ENCODE measurements around the gene MBD2. TPM values are rescaled to one million over a fixed set of nuclear protein-coding genes. Genes with fewer than 3 reads are reported as not detected.
"Not testable (repeated sequence)": the region's sequence is repeated elsewhere in the genome, so short reads cannot be mapped to it uniquely, and the experiment has no call there.

Gene MBD2
- total RNA-seq, 1 experiment from 2014 or later = 21.9 TPM

DNA sequence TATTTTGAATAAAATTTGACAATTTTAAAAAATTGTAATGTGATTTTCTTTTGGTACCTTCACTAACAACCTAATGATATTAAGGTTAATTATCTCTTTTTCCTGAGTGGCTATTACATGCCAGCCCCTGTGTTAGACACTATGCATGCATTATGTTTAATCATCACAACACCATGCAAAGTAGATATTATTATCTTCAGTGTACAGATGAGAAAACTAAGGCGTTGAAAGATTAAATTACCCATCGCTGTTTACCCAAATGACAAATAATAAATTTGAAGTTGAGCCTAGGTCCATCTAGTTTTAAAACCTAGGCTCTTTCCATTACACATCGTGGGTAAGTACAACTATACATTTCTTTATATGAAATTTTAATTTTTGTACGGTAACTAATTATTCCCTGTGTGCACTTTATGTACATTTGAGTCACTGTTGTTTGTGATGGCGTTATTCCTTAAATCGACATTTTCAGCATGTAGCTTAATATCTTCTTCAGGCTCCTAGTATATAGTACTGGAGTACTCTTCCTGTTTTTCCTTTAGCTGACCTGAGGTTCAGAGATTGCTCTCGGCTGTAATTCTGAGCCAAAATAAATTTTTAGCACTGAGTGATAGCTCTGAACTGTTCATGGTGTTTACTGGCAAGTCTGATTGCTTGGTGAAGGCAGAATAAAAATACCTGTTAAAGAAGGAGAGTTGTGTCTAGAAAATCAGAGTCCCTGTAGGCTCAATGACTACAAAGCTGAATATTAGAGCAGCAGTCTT is 13.9 kb upstream of the MBD2 start:
- no peak for DNase-seq (ENCODE audit: low read depth)

GRCh38 chr18:54235871-54236270 is 11.4 kb upstream of the MBD2 start:
- DNase-seq (ENCODE audit: low read depth) = no peak

DNA sequence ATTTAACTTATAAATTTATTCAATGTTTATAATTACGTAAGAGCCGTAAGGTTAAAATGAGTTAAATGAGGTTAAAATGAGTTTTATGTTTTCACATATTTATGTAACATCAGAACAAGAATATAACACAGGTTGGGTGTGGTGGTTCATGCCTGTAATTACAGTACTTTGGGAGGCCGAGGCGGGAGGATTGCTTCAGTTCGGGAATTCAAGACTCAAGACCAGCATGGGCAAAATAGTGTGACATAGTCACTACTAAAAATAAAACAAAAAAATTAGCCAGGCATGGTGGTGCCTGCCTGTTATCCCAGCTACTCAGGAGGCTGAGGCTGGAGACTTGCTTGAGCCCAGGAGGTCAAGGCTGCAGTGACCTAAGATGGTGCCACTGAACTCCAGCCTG is 9.3 kb upstream of the MBD2 start:
- no peak for DNase-seq (ENCODE audit: low read depth)

DNA sequence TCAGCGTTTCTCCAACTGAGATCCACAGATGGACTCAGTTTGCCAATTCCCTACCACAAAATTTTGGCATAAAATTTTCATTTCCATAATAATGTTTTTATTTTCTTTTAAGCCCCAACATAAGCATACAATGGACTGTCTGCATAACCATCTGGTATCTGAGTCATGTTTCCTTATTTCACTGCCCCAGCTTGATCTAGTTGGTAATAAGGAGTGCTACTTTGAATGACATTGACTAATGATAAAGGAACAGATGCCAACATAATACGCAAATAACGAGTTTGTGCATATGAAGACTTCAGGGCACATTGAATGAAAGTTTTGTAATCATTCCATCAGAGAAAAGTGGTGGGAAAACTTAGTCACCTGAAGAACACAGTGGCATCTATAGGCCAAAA is 8.8 kb upstream of the MBD2 start:
- no peak for DNase-seq (ENCODE audit: low read depth)

DNA sequence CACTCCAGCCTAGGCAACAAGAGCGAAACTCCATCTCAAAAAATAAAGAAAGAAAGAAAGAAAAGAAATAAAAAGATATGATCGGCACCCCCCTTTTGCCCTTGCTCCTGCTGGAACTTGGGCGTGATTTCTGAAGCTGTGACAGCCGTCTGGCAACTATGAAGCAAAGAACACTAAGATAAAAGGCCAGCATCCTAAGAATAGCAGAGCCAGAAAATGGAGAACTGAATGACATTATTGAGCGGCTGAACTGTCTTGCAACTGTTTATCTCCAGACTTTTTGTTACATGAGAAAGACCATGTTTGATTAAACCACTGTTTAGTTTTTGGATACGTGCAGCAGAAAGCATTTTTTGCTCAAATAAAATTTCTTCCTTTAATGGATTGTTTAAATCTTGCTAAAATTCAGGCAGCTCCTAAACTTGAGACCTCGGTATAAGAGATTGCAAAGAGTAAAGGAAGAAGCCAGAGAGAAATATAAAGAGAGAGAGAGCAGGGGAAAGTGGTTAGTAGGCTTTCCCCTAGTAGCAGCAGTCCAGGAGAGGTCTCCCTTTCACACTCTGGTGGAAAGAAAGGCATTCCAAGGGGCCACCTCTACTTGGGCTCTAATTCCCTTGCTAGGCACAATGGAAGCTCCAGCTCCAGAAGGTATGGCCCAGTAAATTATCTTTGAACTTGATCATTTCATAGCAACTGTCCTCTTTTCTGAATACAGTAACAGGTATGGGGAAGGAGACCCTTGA is 8.2 kb upstream of the MBD2 start:
- no peak for DNase-seq (ENCODE audit: low read depth)

DNA sequence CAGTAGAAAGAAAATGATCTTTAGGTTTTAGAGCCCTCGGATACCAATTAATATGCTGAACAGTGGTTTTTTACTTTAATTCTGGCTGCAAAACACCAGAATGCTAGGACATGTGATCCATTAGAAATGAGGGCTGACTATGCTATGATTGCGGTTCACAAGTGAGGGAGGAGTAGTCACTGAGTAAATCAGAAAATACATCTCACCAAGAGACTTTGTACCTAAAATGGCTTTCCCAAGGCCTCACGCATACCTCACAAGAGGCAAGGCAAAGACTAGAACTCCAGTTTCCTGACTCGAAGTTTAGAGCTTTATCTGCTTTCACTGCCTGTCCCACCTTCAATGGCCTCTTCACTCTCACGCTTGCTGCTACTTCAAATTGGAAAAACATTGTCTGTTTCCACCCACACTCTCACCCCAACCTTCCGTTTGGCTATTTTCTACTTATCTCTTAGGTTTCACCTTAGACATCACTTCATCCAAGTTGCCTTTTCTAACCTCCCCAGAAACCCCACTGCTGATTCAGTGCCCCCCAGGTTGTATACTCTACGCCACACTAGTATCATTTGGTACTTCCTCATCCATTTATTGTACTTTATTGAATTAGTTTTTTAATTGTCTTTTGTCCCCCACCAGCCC is 5.1 kb upstream of the MBD2 start:
- DNase-seq (ENCODE audit: low read depth) = no peak

- DNase-seq (ENCODE audit: low read depth) = no peak
Observed at GRCh38 chr18:54228364-54228763, 3.9 kb upstream of the MBD2 start.

GRCh38 chr18:54223568-54224241 is 764 bp downstream of the MBD2 start:
- peak; percentile 77 for DNase-seq (ENCODE audit: low read depth)

DNA sequence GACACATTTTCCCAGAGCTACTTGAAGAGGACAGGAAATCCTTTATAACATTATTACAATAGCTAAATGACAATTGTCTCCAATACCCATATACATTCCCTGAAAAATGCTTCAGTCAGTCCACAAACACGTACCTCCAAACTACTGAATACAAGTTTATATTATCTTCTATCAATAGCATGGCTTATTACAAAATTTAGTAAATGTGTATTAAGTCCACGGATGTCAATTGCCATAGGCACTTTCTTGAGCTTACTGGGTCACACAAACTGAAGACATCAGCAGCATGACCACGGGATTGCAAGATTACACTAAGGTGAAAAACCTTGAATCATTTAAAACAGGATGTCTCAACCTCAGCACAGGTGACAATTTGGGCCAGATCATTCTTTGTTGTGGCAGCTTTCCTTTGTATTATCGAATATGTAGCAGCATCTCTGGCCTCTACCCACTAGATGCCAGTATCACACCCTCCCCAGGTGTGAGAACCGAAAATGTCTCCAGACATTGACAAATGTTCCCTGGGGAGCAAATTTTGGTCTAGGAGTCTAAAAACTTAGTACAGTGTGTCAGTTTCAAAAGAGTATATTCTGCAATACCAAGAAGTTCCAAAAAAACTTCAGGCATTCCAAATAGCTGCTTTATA is 1.4 kb downstream of the MBD2 start:
- no peak for DNase-seq (ENCODE audit: low read depth)

DNA sequence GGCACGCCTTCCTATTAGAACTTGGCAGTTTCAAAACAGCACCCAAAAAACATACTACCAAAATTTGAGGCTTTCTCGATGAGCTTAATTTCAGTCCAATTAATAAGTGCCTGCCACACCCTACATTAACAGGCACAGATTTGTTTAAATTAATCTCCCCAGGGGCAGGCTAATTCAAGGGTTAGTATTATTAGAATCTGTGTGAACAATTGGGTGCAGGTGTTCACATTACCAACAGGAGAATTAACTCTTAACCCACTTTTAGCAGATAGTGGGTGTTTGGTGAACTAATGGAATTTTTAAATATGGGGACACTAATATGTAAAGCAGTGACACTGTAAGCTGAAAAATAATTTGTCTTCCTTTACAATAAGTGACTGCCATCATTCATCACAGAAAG is 4.1 kb downstream of the MBD2 start:
- DNase-seq (ENCODE audit: low read depth) = no peak

DNA sequence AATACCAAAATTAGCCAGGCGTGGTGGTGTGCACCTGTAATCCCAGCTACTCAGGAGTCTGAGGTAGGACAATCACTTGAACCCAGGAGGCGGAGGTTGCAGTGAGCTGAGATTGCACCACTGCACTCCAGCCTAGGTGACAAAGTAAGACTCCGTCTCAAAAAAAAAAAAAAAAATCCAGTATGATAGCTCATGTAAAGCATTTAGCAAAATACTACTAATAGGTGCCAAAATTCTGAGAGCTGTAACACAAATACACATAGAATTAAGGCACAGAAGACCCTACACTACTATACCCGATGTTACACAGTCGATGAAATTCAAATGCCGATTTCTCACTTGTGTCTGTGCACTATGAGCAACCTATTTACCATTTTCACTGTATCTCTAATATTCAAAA is 5.7 kb downstream of the MBD2 start:
- not testable (repeated sequence) for DNase-seq (ENCODE audit: low read depth)

GRCh38 chr18:54218299-54218698 is 6.2 kb downstream of the MBD2 start:
- DNase-seq (ENCODE audit: low read depth) = no peak

GRCh38 chr18:54217624-54218023 is 6.8 kb downstream of the MBD2 start:
- no peak for DNase-seq (ENCODE audit: low read depth)

- no peak for DNase-seq (ENCODE audit: low read depth)
Observed at GRCh38 chr18:54215069-54215468, 9.4 kb downstream of the MBD2 start.

DNA sequence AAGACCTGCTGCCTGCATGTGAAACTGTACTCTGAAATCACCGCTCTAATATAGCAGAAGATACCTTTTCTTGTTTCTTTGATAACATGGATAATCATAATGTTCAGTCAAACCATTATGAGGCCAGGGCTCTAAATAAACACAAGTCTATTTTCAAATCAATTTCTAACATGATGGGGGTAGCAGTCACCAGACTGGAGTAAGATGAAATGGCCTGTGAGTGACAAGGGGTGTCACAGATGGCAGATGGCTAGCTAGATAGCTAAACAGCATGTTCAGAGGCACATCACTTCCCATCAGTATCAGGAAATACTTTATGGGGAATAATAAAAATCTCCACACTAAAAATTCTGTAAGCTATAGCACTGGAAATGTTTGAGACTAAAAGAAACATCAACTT is 14.0 kb downstream of the MBD2 start:
- DNase-seq (ENCODE audit: low read depth) = no peak

DNA sequence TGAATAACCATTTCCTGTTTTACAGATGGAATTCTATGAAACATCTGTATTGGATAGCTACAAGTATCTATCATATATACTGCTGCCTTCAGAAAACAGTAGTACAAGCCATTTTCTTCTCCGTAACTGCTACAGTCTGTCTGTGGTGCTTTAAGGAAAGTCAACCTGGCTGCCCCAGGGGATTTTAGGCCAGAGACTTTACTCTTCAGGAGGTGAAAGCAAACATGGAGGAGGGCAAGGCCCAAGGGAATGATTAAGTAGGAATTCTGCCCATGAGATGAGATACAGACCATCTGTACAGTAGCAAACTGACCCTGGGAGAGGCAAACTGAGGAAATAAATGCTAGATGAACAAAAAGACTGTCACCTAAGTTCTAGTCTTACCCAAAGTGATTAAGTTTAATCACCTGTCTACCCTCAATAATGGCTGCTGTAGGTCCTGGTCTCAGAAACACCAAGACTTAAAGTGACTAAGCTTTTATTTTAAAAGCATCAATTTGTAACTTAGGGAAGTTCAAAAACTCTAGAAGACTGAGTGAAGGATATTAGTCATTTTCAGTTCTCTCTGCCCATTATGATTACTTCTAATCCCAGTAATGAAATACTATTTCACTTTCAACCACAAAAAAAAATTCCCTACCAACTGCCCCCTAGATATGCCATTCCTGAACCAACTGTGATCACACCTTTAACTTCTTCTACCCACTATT is 14.8 kb downstream of the MBD2 start:
- no peak for DNase-seq (ENCODE audit: low read depth)

DNA sequence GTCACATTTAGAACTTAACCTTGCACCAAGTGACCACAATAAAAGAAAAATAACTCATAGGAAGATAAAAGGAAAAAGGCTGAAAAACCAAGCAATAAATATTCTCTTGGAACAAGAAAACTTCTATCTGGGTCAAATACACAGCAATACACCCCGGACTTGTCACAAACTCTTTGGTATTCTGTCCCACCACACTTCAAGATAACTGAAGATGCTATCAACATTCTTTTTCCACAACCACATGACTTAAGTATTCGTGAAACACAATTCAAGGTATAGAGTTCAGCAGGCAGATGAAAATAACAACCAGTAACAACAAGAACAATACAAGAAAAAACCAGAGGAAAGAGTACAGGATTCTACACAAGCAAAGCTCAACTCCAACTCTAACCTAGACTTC is 18.0 kb downstream of the MBD2 start:
- no peak for DNase-seq (ENCODE audit: low read depth)

DNA sequence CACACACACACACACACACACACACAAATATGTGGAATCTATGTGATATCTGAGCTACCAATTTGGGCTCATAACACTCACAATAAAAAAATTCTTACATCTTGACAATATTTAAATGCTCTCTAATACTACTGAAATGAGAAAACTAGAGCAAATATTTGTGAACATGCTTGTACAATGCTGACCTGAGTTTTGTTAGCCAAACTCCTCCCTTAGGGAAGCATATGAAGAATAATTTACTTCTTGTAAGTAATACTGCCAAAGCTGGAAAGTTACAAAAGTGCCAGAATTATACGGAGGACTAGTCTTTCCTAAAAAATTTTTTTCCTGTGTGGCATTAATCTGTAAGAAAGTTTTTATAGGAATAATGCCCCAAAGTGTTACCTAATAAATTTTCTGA is 18.5 kb downstream of the MBD2 start:
- DNase-seq (ENCODE audit: low read depth) = no peak

- DNase-seq (ENCODE audit: low read depth) = not testable (repeated sequence)
Observed at GRCh38 chr18:54205448-54205847, 19.0 kb downstream of the MBD2 start.

GRCh38 chr18:54204883-54205282 is 19.6 kb downstream of the MBD2 start:
- DNase-seq (ENCODE audit: low read depth) = no peak

DNA sequence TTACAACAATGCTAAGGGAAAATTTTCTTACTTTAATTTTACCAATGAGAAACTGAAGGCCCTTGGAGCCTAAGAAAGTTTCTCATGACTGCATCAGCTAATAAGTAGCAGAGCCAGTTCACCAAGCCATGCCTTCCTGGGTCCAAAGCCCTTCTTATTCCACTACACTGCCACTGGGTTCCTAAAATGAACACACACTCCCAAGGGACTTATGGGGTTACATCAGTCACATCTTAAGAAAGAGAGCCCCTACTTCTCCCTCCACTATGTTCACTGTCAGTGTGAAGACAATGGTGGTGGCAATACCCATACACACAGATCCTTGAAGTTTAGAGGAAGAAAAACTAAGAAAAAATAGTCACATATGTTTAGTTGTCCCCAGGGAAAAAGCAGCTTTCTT is 20.6 kb downstream of the MBD2 start:
- DNase-seq (ENCODE audit: low read depth) = no peak
